Choroid plexus epithelial cell (primary cell): Measurements from ENCODE around the gene A1CF.
"Not testable (repeated sequence)": the region's sequence is repeated elsewhere in the genome, so short reads cannot be mapped to it uniquely, and the experiment has no call there.

Source experiments
- DNase-seq: peaks from one replicate; pipeline ENCODE4 v3.0.0-alpha.2; 2010; ENCODE audit warnings: low read depth
- H3K4me3 ChIP-seq: 2 replicates; pipeline ENCODE4 v1.5.1; 2011; ENCODE audit warnings: low read depth, mild to moderate bottlenecking, control low read depth, low read length, moderate library complexity
- CTCF ChIP-seq: conservative IDR thresholded peaks from 2 replicates; pipeline ENCODE4 v1.5.1; 2011; ENCODE audit warnings: low read depth, mild to moderate bottlenecking, control low read depth, inconsistent platforms, low read length, moderate library complexity

A1CF gene

GRCh38 chr10:50892467-50892866 lies 7.0 kb upstream of the A1CF start:
- no peak for DNase-seq
- TF ChIP-seq CTCF = no peak
- H3K4me3 ChIP-seq = no peak overlapping the region

- H3K4me3 ChIP-seq = no peak overlapping the region
- no peak for DNase-seq
- TF ChIP-seq CTCF = no peak
These were observed 1.1 kb downstream of the A1CF start for GRCh38 chr10:50884302-50884701.

GRCh38 chr10:50883629-50884028 lies 1.8 kb downstream of the A1CF start:
- no peak for TF ChIP-seq CTCF
- H3K4me3 ChIP-seq = no peak overlapping the region
- DNase-seq = no peak

GRCh38 chr10:50882540-50882983 lies 2.9 kb downstream of the A1CF start:
- no peak overlapping the region for H3K4me3 ChIP-seq
- no peak for DNase-seq
- TF ChIP-seq CTCF = no peak

GRCh38 chr10:50881046-50881445 lies 4.4 kb downstream of the A1CF start:
- not testable (repeated sequence) for DNase-seq

GRCh38 chr10:50876429-50876828 lies 9.0 kb downstream of the A1CF start:
- no peak overlapping the region for H3K4me3 ChIP-seq
- DNase-seq = no peak
- no peak for TF ChIP-seq CTCF

More at GRCh38 chr10:50881046-50881445, 4.4 kb downstream of the A1CF start:
- not testable (repeated sequence) for H3K4me3 ChIP-seq

GRCh38 chr10:50874723-50875122 lies 10.7 kb downstream of the A1CF start:
- H3K4me3 ChIP-seq = no peak overlapping the region
- no peak for TF ChIP-seq CTCF
- DNase-seq = no peak

GRCh38 chr10:50866317-50866716 lies 19.1 kb downstream of the A1CF start:
- TF ChIP-seq CTCF = no peak
- DNase-seq = no peak

More at GRCh38 chr10:50866317-50866716, 19.1 kb downstream of the A1CF start:
- H3K4me3 ChIP-seq = no peak overlapping the region
